Measurements from ENCODE around the gene ACSM3. TPM values are rescaled to one million over a fixed set of nuclear protein-coding genes. Genes with fewer than 3 reads are reported as not detected.

Gene ACSM3
- total RNA-seq, 1 donor from 2014 or later: not detected

DNA sequence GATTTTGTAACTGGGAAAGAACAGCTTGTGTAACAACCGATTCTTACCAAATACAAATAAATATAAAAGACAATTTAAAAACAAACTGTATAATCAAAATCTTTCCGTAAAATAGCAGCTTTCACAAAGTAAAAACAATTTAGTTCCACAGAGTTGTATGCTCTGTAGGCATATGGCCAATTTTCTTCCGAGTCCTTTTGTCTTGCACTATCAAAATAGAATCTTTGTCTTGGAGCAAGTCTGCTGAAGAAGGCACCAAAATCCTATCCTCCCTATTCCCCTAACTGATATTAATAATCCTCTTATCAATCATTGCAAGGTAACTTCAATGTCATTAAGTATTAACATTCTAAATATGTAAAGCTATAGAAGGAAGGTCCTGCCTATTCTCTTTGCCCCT is 29.8 kb upstream of the ACSM3 start:
- peak overlapping the region; percentile 33 to 49 for H3K27ac ChIP-seq

DNA sequence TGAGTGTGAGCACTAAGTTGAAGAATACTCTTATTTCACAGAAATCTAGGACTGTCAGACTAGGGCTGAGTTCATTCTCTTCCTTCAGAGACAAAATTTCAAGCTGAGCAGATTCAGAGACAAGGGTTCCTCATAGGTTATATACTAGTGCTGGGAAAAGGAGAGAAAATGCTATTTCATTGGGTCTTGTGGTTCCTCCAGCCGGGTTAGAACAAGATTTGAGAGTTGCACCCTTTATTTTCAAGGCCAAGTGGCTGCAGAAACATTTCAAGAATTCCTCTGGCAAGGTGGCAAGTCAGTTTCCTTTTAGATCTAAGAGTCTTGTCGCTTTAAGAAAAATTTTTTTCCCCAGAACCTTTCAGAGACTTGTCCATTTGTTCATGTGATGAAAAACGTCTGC is 29.0 kb upstream of the ACSM3 start:
- no peaks in the 10 kb centered on the region for H3K9me3 ChIP-seq
- intact Hi-C loops (cut with DNase I): no loop called here
- no peak for DNase-seq (ENCODE audit: low spot score in 2 of 2)
- no peak overlapping the region for H3K4me3 ChIP-seq
- peak overlapping the region; percentile 33 to 49 for H3K27ac ChIP-seq
- H3K4me1 ChIP-seq: peaks cover under 1 to 19% of the 10 kb centered on the region in 2 donors
- no peaks in the 10 kb centered on the region for H3K27me3 ChIP-seq
- H3K36me3 ChIP-seq: peaks cover 12 to 37% of the 10 kb centered on the region in 2 donors
- TF ChIP-seq, protein P1, sequence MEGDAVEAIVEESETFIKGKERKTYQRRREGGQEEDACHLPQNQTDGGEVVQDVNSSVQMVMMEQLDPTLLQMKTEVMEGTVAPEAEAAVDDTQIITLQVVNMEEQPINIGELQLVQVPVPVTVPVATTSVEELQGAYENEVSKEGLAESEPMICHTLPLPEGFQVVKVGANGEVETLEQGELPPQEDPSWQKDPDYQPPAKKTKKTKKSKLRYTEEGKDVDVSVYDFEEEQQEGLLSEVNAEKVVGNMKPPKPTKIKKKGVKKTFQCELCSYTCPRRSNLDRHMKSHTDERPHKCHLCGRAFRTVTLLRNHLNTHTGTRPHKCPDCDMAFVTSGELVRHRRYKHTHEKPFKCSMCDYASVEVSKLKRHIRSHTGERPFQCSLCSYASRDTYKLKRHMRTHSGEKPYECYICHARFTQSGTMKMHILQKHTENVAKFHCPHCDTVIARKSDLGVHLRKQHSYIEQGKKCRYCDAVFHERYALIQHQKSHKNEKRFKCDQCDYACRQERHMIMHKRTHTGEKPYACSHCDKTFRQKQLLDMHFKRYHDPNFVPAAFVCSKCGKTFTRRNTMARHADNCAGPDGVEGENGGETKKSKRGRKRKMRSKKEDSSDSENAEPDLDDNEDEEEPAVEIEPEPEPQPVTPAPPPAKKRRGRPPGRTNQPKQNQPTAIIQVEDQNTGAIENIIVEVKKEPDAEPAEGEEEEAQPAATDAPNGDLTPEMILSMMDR (IDR thresholded peaks at IDR 0.05): no peak

More for the DNA sequence above, 29.8 kb upstream of the ACSM3 start:
- no peak for DNase-seq (ENCODE audit: low spot score in 2 of 2)
- intact Hi-C loops (cut with DNase I): no loop called here
- H3K9me3 ChIP-seq: no peaks in the 10 kb centered on the region
- peaks cover 12 to 33% of the 10 kb centered on the region in 2 donors for H3K36me3 ChIP-seq
- TF ChIP-seq, protein P1 (IDR thresholded peaks at IDR 0.05): no peak
- H3K4me1 ChIP-seq: peaks cover 0 to 13% of the 10 kb centered on the region in 2 donors
- H3K4me3 ChIP-seq: no peak overlapping the region
- H3K27me3 ChIP-seq: no peaks in the 10 kb centered on the region

DNA sequence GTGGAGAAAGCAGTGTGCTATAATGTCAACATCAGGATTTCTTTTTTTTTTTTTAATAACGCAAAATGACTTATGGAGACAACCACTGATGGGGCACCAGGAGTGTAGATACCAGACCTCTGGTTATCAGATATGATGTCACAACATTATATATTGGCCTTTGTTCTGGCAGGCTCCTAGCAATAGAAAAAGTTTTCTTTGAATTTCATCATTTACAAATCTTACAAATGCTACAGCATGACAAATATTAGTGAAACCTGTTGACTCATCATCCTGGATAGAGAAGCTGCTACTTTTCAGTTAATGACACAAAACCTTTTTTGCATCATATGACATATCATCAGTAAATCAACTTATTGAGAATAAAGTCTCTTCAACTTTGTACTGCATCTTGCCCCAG is 28.3 kb upstream of the ACSM3 start:
- intact Hi-C loops (cut with DNase I): no loop called here
- H3K9me3 ChIP-seq: no peaks in the 10 kb centered on the region
- TF ChIP-seq, protein P1 (IDR thresholded peaks at IDR 0.05): no peak
- no peak overlapping the region for H3K4me3 ChIP-seq
- H3K36me3 ChIP-seq: peaks cover 12 to 37% of the 10 kb centered on the region in 2 donors
- peaks cover 3 to 26% of the 10 kb centered on the region in 2 donors for H3K4me1 ChIP-seq
- H3K27ac ChIP-seq: no peak overlapping the region
- no peaks in the 10 kb centered on the region for H3K27me3 ChIP-seq
- DNase-seq (ENCODE audit: low spot score in 2 of 2): no peak

DNA sequence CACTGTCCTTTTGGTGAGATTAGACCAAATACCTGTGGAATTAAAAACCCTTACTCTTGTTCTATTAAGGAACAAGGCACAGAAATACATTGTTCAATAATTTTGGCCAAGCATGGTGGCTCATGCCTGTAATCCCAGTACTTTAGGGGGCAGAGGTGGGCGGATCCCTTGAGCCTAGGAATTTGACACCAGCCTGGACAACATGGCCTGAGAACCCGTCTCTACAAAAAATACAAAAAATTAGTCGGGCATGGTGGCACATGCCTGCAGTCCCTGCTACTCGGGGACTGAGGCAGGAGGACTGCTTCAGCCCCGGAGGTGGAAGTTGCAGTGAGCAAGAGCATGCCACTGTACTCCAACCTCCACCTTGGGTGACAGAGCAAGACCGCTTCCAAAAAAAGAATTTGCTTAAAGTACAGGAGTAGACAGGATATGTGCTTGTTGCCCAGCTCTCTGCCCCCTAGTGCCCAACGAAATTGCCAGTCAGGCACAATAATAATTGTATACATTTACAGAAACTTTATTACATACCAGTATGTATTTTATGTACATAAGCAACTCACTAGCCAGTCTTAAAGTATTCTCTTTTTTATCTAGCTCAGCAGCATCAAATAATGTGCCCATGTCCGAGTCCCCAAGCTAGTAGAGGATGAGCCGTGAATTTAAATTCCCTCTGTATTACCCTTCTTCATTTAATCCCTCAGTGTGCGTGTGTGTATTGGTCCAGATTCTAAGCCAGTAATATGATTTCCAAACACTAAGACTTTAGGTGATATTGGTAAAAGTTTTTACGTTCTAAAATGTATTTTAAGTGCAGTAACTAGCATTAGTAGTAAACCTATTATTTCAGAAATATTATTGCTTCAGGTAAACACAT is 23.6 kb upstream of the ACSM3 start:
- peak overlapping the region; percentile 94 to 97 for H3K27ac ChIP-seq
- DNase-seq (ENCODE audit: low spot score in 2 of 2): no peak
- peak overlapping the region; percentile 85 to 88 for H3K4me3 ChIP-seq
- H3K27me3 ChIP-seq: no peaks in the 10 kb centered on the region
- TF ChIP-seq, protein P1 (IDR thresholded peaks at IDR 0.05): no peak
- H3K9me3 ChIP-seq: no peaks in the 10 kb centered on the region
- peaks cover 3 to 19% of the 10 kb centered on the region in 2 donors for H3K4me1 ChIP-seq
- peaks cover 12 to 33% of the 10 kb centered on the region in 2 donors for H3K36me3 ChIP-seq
- intact Hi-C loops (cut with DNase I): loop anchor here (2.0 to 5.0 kb wide), 6 partner anchors 63 to 1955 kb away; partner anchors contain the start of genes DCUN1D3, ERI2, LYRM1 and REXO5

DNA sequence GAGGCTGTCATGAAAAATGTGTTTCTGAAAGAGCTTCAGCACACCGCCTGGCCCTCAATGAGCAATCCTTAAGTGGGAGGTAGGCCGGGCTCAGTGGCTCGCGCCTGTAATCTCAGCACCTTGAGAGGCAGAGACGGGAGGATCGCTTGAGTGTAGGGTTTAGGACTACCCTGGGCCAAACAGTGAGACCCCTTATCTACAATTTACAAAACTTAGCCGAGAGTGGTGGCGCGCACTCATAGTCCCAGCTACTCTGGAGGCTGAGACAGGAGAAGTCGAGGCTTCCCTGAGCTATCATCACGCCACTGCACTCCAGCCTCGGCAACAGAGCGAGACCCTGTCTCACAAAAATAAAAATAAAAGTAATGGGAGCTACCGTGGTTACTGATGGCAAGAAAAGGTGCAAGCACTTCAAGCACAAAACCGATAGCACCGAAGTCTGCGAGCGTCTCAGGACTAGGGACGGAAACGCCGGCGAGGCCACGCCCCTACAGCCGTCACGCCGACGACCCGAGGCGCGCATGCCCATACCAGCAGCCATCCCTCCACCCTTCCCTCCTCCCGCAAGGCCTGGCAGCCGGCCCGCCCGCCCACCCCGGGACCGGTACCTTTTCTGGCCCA is 22.8 kb upstream of the ACSM3 start:
- intact Hi-C loops (cut with DNase I): loop anchor here (2.0 to 5.0 kb wide), 6 partner anchors 64 to 1954 kb away; partner anchors contain the start of genes DCUN1D3, ERI2, LYRM1 and REXO5
- H3K27ac ChIP-seq: peak overlapping the region; percentile 94 to 97
- TF ChIP-seq, protein P1 (IDR thresholded peaks at IDR 0.05): no peak
- no peaks in the 10 kb centered on the region for H3K27me3 ChIP-seq
- H3K36me3 ChIP-seq: peaks cover 12 to 26% of the 10 kb centered on the region in 2 donors
- H3K4me1 ChIP-seq: peaks cover 3 to 19% of the 10 kb centered on the region in 2 donors
- DNase-seq (ENCODE audit: low spot score in 2 of 2): peak; percentile 42 to 93
- H3K4me3 ChIP-seq: peak overlapping the region; percentile 85 to 88
- no peaks in the 10 kb centered on the region for H3K9me3 ChIP-seq
